GDM1 (cell line): Measurements from ENCODE around the gene HABP2.
A peak's percentile ranks its signal among the peaks of the same experiment; 100 is the strongest.

Source experiments
- DNase-seq: peaks from one replicate; lab custom pipeline; 2025; lab: John Stamatoyannopoulos, UW

Gene HABP2

DNA sequence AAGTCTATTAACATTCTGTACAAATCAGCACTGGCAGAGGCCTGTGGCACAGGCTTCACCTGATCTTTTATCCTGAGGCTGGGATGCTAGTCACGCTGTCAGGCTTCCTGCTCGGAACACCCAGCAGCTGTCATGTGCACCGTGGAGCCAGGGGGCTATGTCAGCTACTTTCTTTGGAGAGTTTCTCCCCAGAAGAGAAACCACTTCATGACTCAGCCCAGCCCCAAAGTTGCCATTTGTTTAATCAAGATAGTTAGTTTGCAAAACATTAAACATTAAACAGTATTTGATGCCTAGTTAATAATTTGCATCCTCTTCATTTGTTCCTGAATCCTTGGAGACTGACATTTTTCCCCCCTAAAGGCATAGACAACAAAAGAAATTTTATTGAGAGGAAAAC is at the start of gene HABP2:
HABP2 (plus strand) TSS at position 353 of the 400 bp plus-strand sequence. CDS start 69 bp downstream, outside the sequence.
- no peak for DNase-seq

DNA sequence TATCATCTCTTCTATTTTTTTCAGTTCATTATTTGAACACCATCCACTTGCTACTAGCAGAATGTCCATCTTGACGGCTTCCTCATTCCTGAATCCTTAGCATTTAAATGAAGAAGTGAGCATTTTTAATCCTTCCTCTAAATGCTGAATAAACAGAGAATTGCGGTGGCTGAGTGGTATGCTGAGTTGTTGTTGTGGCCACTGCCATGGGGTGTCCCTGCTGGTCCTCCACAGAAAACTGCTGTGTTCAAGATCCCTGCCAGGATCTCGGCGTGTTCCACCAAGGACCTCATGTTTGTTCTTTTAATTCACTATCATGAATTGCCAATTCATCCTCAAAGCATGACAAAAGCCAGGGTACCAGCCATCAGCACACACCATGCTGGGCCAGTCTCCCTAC is 48.9 kb upstream of the HABP2 start:
- DNase-seq: no peak

DNA sequence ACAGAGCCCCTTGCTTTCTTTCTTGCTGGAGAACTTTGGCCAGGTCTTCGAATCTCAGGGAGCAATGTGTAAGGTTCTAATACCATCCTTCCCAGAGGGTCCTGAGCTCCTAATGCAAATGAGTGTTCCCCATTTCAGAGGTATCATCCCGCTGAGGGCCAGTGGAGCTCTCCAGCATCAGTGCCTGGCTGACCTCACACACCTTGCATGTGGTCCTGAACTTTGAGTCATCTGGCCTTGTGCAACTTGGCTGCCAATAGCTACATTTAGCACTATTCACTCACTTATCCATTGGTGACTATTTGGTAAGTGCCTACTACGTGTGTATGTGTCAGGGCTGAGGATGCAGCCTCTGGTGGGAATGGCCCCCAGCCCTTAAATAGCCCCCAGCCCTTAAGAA is 48.4 kb upstream of the HABP2 start:
- DNase-seq: no peak

DNA sequence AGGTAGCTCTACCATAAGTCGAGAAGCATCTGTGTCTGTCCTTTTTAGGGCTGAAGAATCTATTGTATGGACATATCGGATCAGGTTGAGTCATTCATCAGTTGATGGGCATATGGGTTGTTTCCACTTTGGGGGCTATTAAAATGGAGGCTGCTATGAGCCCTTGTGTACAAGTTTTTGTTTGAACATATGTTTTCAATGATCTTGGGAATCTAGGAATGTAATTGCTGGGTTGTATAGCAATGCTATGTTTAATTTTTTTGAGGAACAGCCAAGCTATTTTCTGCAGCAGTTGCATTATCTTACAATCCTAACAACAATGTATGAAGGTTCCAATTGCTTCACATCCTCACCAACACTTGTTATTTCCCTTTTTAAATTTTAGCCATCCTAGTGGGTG is 46.4 kb upstream of the HABP2 start:
- no peak for DNase-seq

DNA sequence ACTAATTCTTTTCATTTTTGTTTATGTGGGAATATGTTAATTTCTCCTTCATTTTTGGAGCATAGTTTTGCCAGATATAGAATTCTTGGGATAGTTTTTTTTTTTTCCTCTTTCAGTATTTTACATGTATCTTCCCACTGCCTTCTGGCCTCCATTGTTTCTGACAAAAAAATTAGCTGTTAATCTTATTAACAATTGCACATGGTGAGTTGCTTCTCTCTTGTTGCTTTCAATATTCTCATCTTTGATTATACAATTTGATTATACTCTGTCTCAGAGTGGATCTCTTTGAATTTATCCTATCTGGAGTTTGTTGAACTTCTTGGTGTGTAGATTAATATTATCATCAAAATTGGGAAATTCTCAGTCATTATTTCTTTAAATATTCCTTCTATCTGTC is 41.4 kb upstream of the HABP2 start:
- DNase-seq: no peak

DNA sequence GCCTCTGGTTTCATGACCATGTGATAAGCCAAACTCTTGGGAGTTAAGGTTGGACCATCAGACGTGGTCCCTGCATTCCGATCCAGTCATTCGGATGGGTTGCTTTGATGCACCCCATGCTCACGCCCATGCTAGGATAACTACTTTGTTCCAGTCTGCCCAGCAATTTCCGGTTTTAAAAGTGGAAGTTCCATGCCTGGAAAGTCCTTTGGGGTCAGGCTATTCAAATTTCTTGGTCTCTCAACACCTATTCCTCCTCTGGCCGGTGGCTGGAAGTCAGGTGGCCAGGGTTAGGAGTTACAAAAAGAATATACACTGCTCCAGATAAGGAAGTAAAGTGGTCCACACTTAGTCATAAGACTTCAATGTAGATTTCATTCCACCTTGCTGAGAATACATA is 37.7 kb upstream of the HABP2 start:
- DNase-seq: no peak

DNA sequence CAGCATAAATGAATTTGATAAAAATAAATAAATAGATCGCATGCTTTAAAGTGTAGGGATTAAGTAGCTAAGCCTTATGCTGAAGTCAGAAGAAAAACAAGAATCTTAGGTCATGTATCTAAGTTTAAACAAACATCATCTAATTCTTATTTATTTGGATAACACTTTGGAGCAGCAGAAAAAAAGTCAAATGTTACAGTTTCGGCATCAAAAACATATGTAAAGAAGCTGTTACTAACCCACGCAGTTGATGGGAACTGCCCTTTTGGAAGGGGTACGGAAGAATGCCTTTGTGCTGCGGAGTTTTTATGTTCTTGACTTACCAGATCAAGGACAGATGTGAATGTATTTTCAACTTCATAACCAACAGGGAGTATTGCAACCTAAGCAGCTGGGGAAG is 37.3 kb upstream of the HABP2 start:
- no peak for DNase-seq

DNA sequence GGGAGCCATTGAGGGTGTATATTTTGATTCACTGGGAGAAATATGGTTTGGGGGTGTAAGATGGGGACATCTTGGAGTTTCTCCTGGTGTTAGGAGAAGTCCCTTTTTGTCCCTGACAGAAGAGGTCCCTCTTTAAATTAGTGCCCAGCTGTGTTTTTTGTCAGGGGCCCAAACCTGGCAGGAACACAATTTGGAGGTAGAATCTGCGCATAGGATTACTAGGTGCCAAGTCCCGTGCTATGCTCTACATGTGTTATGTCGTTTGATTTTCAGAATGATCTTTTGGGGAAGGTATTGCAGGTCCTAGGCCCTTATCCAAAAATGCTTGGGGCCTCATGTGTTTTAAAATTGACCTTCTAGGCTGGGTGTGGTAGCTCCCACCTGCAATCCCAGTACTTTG is 36.8 kb upstream of the HABP2 start:
- DNase-seq: no peak

DNA sequence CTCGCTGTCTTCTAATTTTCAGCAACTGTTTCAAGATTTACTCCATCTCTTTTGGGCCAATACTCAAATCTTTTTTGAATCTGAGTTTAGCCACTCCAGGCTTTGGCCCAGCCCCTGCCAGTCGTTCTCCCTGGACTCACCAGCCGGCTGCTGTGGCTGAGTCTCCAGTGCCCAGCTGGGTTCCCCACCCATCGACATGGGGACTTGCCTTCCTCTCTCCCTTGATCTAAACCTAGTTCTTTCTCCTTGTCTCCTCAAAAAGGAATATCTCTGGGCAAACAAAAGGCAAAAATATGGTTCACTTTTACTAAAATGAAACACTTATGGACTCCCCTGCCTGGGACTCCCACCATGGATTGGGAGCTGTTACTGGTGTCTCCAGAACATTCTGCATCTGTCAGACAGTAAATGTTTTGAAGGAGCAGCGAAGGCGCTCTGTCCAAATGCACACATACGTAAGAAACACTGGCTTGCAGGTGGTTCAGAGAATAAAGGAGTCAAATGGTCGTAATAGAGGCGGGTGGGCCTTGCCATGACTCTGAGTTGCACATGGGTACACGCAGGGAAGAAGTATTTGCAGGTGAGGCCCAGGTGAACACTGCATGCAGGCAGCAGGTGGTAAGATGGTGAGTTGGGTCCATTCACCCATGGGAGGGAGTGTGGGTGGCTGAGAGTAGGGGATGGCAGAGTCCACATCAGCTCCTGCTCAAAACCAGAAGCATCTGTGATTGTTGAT is 35.5 kb upstream of the HABP2 start:
- DNase-seq: no peak

DNA sequence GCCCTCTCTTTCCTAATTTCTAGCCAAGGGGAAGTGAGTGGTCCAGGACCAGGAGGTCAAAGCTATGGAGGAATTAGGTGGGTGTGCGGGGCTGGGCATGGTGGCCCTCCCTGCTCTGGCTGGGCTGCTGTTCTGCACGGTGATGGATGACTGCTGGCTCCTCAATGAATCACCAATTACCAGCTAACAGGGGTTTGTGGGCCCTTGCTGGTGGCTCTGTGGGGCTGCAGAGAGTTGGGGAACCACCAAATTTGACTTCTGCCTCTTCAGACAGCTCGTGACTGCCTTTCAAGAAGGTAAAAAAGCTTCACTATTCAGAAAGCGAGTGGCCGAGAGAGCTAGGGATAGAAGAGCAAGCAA is 35.0 kb upstream of the HABP2 start:
- DNase-seq: no peak

DNA sequence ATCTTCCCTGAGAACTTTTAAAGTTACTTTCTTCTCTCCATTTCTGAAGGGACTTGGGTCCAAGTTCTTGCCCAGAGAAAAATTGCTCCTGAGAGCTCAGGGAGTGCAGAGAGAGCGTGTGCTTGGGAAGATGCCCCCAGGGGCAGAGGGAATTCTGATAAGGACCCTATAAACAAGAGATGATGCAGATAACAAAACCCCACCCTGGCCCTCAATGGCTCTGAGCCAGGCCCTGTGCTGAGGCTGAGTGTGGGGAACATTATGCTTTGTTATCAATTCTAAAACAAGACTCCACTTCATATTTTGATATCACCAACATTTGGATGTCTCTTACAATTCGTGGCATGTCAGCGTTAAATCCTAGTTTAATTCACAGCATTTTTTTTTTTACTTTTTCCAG is 34.4 kb upstream of the HABP2 start:
- DNase-seq: no peak

DNA sequence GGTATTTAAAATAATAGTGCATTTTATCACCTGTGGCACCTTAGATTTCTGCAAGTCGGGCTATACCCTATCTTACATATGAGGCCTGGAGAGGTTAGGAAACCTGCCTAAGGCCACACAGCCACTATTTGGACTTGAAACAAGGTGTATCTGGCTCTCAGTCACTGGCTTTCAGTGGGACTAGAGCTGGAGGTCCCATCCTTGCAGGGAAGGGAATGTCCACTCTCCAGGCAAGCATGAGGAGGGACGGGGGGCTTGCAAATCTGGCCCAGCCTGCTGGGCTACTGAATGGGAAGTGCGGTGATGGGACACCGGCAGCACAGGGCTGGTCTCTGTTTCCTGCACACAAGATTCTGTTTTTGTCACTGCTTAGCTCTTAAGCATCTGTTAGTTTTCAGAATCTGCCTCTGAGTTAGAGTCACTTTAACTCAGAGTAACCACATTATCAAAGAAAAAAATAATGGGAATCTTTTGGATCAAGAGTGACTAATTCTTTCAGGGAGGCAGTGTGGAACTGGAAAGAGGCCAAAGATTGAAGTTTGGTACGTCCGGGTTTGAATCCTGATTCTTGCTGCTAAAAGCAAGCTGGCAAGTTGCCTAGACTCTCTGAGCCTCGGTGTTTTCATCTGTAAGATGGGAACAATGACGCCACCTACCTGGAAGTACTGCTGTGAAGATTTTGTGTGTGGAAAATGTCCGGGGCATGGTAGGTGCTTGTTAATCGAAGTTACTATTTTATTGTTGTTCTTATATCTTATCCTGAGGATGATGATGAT is 33.8 kb upstream of the HABP2 start:
- no peak for DNase-seq

DNA sequence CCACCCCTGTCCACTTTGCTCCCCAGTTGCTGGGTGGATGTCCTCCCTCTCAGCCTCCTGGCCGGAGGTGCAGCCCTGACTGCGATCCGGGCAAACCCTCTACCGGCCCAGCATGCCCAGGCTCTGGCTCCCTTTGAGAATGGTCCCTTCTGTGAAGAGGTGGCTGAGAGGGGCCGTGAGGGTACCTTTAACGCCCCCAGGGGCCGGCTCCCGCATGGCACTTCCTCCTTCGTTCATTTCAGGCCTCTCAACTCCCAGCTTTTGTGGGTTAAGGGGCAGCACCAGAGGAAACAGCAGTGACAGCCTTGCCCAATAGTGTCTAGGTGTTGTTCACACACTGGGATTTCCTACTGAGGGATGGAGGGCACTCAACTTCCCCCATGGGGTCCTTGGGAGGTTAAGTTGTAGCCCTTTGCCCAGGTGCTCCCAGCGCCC is 33.2 kb upstream of the HABP2 start:
- no peak for DNase-seq

DNA sequence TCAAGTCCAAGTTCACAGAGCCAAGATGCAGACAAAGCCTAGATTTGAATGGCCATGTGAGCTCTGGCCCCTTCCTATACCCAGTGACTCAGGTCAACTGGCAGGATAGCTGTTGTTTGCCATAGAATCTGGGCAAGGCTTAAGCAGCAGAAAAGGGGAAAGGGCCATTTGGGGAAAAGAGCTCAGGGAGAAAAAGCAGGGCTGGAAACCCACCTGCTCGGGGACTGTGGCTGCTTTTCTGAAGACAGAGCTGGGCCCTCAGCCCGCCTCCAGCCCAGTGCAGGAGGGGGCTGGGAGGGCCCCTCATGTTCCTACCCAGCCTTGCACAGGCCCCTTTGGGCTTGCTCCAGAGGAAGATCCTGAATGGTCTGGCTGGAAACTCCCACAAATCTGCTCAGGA is 32.6 kb upstream of the HABP2 start:
- DNase-seq: no peak

DNA sequence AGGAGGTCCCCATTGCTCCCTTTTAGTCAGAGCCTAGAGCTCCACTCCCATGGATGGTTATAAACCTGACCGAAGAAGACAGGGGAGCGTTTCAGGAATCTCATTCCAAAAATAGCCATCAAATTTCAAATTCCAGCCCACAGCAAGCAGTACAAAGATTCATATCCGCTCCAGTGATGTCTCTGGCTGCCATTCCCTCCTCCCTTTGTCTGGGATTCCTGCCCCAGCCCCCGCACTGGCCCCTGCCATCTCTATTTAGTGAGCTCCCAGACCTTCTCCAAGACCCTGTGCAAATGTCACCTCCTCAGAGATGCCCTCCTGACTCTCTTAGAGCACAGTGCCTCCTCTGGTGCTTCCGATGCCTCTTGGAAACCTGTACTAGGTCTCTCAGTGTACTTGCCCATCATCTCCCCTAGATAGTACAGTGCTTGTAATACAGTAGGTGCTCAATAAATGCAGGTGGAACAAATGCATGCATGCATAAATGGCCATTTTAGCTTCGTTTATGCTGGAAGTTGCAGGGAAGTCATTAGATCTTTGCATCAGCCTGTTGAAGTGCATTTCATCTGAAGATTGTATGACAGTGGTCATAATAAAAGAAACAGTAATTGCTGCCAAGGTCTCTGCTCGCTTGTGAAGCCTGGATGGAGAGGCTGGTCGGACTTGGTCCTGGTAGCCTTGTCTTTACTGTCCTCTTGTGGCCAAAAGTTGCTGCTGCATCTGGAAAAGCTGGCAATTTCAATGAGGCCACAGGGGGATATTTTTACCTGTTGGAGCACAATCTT is 32.0 kb upstream of the HABP2 start:
- DNase-seq: peak; percentile 48

DNA sequence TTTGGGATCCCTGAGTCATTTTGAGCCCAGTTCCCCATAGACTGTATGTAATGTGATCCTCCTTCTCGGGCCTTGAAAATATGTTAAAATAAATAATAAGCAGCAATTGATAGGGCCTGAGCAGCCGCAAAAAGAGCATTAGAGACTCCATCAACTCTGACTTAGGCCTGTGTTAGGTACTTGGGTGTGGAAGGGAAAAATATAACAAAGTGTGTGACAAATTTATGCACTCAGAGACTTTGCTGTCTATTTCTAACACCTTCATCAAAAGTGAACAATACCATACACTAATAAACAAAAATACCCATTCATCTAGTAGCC is 31.4 kb upstream of the HABP2 start:
- no peak for DNase-seq

DNA sequence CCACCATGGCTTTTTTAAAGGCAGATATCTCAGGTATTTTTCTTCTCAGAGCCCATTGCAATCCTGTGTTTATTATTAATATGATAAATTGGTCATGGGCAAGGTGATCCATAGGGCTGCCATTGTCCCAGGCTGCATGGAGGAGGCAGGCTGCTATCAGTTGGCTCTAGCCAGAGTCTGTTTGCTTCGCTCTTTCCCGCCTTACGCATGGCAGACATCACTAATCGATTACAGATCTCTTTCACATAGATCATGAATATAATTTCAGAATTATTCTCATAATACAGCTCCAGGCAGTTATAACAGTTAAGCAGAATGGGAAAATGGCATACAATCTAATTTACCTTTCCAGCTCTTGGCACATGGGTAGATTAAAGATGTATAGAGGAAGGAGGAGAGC is 30.4 kb upstream of the HABP2 start:
- DNase-seq: no peak

DNA sequence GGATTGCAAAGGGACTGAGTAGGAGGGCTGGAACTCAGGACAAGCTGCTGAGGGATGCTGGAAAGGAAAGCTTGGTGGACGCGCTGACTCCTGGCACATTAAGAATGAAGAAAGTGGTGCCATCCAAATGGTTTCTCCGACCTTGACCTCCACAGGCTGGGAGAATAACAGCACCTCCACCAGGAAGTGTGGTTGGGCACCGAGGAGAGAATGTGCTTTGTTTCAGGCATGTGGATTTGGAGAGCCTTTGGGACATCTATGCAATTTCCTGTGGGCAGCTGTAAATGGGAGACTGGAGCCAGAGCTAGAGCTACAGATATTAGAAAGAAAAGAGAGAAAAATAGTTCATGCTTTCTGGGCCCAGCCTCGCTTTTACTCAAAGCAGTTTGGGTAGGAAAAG is 29.8 kb upstream of the HABP2 start:
- no peak for DNase-seq

DNA sequence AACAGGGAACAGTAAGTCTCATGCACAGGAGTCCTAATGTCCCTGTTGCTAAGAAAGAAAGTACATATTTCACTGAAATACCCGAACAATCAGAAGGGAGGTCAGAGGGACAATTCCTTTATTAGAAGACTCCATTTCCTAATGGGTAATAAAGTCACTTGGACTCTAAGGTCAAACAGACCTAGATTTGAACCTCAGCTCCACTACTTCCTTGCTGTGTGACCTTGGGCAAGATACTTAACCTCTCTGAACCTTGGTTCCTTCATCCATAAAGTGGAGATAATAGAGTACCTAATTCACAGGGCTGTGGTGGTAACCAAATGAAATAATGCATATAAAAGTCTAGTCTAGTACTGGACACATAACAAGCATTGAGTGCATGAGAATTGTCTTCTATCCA is 29.2 kb upstream of the HABP2 start:
- no peak for DNase-seq

DNA sequence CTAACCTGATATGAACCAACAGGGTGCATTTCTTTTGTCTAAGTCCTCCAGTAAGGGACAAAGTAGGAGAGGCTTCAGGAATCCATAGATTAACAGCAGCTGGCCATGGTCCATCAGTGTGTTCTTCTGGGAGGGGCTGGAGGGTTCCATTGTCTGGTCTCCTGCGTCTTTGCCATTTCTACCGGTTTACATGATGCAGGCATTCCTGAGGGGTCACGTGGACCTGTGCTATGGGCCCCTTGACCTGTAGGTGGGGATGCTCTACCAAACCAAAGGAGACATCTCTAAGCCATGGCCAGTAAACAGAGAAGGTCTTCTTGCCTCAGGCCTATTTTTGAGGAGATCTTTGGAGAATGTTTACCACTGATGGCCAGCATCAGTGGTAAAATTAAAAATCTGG is 28.7 kb upstream of the HABP2 start:
- DNase-seq: no peak

DNA sequence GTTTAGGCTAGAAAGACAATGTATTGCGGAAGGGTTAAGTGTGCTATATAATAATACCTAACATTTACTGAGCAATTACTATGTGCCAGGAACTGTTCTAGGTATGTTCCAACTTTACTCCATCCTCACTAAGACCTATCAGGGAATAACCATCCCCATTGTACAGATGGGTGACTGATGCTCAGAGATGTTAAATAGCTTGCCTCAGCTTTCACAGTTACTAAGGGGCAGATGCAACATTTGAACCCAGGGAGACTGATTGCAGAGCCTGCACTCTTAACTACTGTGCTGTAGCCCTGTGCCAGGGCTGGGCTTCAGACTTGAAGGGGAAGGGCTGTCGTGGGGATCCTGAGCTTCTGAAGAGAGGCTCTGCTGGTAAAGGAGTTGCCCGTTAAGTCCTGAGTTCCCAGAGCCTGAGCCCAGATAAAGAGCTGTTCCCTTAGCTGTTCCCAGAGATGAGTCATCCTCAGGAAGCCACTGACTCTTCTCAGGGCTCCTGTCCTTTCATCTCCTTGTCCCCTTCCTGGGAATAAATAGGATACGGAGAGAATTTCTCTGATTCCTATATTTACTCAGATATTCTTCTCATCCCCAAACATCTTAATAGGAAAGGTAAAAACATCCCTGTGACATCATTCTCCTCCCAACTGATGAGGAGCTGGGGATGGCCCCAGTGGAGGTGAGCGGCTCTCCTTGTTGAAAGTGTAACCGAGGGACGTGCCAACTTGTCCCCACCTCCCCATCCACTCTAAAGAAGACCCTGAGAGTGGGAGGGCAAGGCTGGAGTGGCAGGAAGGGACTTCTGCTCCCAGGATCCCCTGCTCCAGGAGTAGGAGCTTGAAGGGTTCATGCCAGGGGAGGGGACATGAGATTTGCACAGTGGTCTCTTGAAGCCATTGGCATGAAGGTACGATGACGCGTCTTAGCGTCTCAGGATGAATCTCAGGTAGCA is 28.0 kb upstream of the HABP2 start:
- DNase-seq: no peak

DNA sequence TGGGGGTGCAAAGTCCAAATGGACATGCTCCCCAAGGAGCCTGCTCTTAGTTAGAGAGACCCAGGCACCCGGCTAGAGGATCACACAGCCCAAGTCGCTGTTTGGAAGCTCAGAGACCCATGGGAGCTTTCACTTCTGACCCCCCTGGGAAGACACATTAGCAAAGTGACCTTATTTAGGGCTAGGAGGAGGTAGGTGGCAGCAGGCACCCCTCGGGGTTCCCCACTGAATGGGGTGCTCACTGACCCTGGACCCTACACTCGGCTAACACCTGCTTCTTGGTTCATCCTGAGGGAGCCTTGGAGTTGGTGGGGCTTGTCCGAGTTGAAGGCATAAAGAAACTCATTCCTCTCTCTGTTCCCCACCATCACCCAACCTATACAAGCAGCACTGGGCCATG is 27.1 kb upstream of the HABP2 start:
- DNase-seq: no peak
